ENCODE results near the gene FMN1.

DNA sequence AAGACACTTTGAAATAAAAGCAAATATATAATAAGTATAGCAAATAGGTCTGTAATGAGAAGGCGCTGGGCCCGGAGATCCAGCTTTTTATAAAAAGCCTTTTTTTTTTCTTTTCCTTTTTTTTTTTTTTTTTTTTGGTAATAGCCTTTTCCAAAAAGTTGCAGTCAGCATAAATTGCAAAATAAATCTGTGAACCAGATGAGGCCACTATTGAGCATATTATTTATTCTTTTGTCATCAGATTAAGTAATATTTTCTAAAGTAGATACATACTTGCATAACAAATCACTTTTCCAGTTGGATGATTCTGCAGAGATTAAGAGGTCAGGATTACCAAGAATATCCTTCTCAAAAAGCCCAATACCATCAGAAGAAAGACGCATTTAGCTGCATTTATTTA, 24.9 kb downstream of the FMN1 start:
- TF ChIP-seq, protein P1, sequence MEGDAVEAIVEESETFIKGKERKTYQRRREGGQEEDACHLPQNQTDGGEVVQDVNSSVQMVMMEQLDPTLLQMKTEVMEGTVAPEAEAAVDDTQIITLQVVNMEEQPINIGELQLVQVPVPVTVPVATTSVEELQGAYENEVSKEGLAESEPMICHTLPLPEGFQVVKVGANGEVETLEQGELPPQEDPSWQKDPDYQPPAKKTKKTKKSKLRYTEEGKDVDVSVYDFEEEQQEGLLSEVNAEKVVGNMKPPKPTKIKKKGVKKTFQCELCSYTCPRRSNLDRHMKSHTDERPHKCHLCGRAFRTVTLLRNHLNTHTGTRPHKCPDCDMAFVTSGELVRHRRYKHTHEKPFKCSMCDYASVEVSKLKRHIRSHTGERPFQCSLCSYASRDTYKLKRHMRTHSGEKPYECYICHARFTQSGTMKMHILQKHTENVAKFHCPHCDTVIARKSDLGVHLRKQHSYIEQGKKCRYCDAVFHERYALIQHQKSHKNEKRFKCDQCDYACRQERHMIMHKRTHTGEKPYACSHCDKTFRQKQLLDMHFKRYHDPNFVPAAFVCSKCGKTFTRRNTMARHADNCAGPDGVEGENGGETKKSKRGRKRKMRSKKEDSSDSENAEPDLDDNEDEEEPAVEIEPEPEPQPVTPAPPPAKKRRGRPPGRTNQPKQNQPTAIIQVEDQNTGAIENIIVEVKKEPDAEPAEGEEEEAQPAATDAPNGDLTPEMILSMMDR (IDR thresholded peaks at IDR 0.05): no peak
- no peak for TF ChIP-seq TCF7L2 (IDR thresholded peaks at IDR 0.05; ENCODE audit: low read depth, low read length)
